GM21526 (cell line): Measurements from ENCODE around the gene MAPK6.
A peak's percentile ranks its signal among the peaks of the same experiment; 100 is the strongest.

Experiments used
- ATAC-seq: cut with Tn5 transposase; IDR thresholded peaks from one replicate; pipeline ENCODE4 v1.9.1; 2021; ENCODE audit warnings: moderate library complexity; ENCODE audit not compliant: unreplicated experiment, low FRiP score

The MAPK6 gene

GRCh38 chr15:52100807-52101442, 81.9 kb downstream of the MAPK6 start:
- ATAC-seq = no peak

GRCh38 chr15:52101542-52102323, 82.7 kb downstream of the MAPK6 start:
- peak; percentile 48 for ATAC-seq

- ATAC-seq = no peak
Measured at GRCh38 chr15:52102463-52102862, 83.4 kb downstream of the MAPK6 start.

- peak; percentile 51 for ATAC-seq
Measured at GRCh38 chr15:52103217-52104207, 84.5 kb downstream of the MAPK6 start.

GRCh38 chr15:52104532-52105004, 85.5 kb downstream of the MAPK6 start:
- ATAC-seq = no peak

GRCh38 chr15:52105846-52106245, 86.8 kb downstream of the MAPK6 start:
- no peak for ATAC-seq

GRCh38 chr15:52106641-52107040, 87.6 kb downstream of the MAPK6 start:
- no peak for ATAC-seq

- no peak for ATAC-seq
Measured at GRCh38 chr15:52107238-52107637, 88.2 kb downstream of the MAPK6 start.

GRCh38 chr15:52109559-52110451, 90.8 kb downstream of the MAPK6 start:
- ATAC-seq = peak; percentile 53

- ATAC-seq = no peak
Measured at GRCh38 chr15:52111517-52112202, 92.6 kb downstream of the MAPK6 start.

- ATAC-seq = no peak
Measured at GRCh38 chr15:52112203-52112750, 93.3 kb downstream of the MAPK6 start.

- ATAC-seq = no peak
Measured at GRCh38 chr15:52113235-52113634, 94.2 kb downstream of the MAPK6 start.

- ATAC-seq = no peak
Measured at GRCh38 chr15:52113708-52114107, 94.7 kb downstream of the MAPK6 start.

GRCh38 chr15:52114261-52115055, 95.4 kb downstream of the MAPK6 start:
- no peak for ATAC-seq

- no peak for ATAC-seq
Measured at GRCh38 chr15:52115598-52116427, 96.8 kb downstream of the MAPK6 start.
